Keratinocyte (primary cell): Measurements from ENCODE around the gene NTHL1.

ENCODE experiments used
- EZH2 ChIP-seq: IDR thresholded peaks from one replicate; pipeline ENCODE4 v1.6.1; 2012; ENCODE audit warnings: inconsistent platforms, mild to moderate bottlenecking, low read length, moderate library complexity
- TF ChIP-seq, protein P1 (sequence below), 3 experiments: IDR thresholded peaks in 1 of 3; conservative IDR thresholded peaks in 1 of 3; optimal IDR thresholded peaks in 1 of 3; 2 replicates in 2 of 3; 3 replicates in 1 of 3; pipeline versions ENCODE3 to v1.5.1; 2011; ENCODE audit warnings: low read length in 3 of 3, mild to moderate bottlenecking in 3 of 3, moderate library complexity in 2 of 3, control low read depth in 1 of 3, inconsistent platforms in 1 of 3; ENCODE audit not compliant: insufficient read depth in 2 of 3; ENCODE audit errors: extremely low read depth in 1 of 3

DNA sequence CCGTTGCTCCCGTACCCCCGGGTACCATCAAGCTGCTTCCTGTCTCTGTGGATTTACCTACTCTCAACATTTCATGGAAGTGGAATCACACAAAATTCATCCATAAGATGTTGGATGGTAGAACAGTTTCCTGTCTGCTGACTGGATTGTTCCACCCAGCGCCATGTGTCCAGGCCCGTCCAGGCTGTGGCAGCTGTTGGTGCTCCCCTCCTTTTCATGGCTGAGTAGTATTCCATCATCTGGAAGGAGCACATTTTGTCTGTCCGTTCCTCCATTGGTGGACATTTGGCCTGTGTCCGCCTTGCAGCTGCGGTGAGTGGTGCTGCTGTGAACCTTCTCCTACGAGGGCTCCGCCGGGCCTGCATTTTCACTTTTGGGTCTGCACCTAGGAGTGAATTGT, 18.5 kb upstream of the NTHL1 start:
- TF ChIP-seq, protein P1, sequence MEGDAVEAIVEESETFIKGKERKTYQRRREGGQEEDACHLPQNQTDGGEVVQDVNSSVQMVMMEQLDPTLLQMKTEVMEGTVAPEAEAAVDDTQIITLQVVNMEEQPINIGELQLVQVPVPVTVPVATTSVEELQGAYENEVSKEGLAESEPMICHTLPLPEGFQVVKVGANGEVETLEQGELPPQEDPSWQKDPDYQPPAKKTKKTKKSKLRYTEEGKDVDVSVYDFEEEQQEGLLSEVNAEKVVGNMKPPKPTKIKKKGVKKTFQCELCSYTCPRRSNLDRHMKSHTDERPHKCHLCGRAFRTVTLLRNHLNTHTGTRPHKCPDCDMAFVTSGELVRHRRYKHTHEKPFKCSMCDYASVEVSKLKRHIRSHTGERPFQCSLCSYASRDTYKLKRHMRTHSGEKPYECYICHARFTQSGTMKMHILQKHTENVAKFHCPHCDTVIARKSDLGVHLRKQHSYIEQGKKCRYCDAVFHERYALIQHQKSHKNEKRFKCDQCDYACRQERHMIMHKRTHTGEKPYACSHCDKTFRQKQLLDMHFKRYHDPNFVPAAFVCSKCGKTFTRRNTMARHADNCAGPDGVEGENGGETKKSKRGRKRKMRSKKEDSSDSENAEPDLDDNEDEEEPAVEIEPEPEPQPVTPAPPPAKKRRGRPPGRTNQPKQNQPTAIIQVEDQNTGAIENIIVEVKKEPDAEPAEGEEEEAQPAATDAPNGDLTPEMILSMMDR (optimal IDR thresholded peaks at IDR 0.05 in 1 of 3, IDR thresholded peaks at IDR 0.05 in 1 of 3, conservative IDR thresholded peaks at IDR 0.05 in 1 of 3; ENCODE audit: extremely low read depth in 1 of 3, insufficient read depth in 2 of 3, low read length in 3 of 3): no peak
- TF ChIP-seq EZH2: no peak
